ENCODE data around the gene HIPK2. TPM values are rescaled to one million over a fixed set of nuclear protein-coding genes. Genes with fewer than 3 reads are reported as not detected.
"Not testable (repeated sequence)": the region's sequence is repeated elsewhere in the genome, so short reads cannot be mapped to it uniquely, and the experiment has no call there.

Gene HIPK2
- total RNA-seq, 1 donor from 2014 or later: 61.5 TPM

DNA sequence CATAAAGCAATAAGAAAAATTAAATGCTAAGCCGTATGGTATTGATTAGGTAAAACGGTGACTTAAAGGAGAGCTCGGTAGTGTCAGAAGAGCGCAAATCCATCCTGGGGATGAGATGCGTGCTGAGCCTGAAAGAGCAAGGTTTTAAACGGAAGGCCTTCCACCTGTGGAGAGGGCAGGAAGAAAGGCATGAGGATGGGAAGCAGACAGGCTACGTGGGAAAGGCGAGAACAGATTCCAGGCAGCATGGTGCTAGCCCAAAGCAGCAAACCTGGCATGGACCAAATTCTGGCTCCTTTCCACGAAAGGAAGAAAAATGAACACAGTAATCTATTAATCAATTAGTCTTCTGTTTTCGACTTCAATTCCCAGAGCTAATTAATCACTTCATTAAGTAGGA lies 103.5 kb downstream of the HIPK2 start:
- no peak for DNase-seq (ENCODE audit: low read depth, low spot score)
- TF ChIP-seq CTCF (conservative IDR thresholded peaks at IDR 0.05): no peak
- peak overlapping the region; percentile 21 for H3K27ac Mint-ChIP-seq (ENCODE audit: unreplicated experiment)
- peaks cover 4% of the 10 kb centered on the region for H3K9me3 Mint-ChIP-seq
- no peaks in the 10 kb centered on the region for H3K27me3 Mint-ChIP-seq (ENCODE audit: low read depth)
- peaks cover 12% of the 10 kb centered on the region for H3K4me1 Mint-ChIP-seq
- H3K4me3 Mint-ChIP-seq: no peak overlapping the region
- peaks cover 12% of the 10 kb centered on the region for H3K36me3 Mint-ChIP-seq (ENCODE audit: low read depth)

DNA sequence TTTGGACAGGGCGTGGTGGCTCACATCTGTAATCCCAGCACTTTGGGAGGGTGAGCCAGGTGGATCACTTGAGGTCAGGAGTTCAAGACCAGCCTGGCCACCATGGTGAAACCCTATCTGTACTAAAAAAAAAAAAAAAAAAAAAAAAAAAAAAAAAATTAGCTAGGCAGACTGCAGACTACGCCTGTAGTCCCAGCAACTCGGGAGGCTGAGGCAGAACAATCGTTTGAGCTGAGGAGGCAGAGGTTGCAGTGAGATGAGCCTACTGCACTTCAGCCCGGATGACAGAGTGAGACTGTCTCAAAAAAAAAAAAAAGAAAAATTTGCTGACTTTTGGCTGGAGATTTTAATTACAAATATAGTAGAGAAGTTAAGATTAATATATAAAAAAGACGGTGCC lies 104.0 kb downstream of the HIPK2 start:
- no peak overlapping the region for H3K4me3 Mint-ChIP-seq
- H3K36me3 Mint-ChIP-seq (ENCODE audit: low read depth): peaks cover 6% of the 10 kb centered on the region
- H3K4me1 Mint-ChIP-seq: peaks cover 16% of the 10 kb centered on the region
- H3K27ac Mint-ChIP-seq (ENCODE audit: unreplicated experiment): no peak overlapping the region
- no peak for TF ChIP-seq CTCF (conservative IDR thresholded peaks at IDR 0.05)
- DNase-seq (ENCODE audit: low read depth, low spot score): no peak
- H3K9me3 Mint-ChIP-seq: peaks cover under 1% of the 10 kb centered on the region
- H3K27me3 Mint-ChIP-seq (ENCODE audit: low read depth): no peaks in the 10 kb centered on the region

DNA sequence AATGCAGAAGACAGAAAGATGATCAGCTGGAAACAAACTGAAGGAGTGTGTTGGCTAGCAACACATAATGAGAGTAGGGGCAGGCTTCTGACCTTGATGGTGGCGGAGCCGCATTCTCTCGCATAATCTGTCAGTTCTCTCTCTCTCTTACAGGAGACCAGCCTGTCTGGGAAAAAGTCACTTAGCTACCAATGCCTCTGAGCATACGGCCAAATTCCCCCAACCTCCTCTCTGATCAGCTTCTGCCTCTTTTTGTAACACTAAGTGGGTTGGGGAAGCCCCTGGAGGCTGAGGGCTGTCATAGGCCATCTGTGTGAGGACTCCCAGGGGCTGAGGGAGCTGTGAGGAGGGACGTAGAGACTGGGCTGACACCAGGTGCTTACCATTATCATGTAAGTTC lies 104.6 kb downstream of the HIPK2 start:
- TF ChIP-seq CTCF (conservative IDR thresholded peaks at IDR 0.05): no peak
- H3K4me1 Mint-ChIP-seq: peaks cover 18% of the 10 kb centered on the region
- no peaks in the 10 kb centered on the region for H3K9me3 Mint-ChIP-seq
- peak overlapping the region; percentile 82 for H3K27ac Mint-ChIP-seq (ENCODE audit: unreplicated experiment)
- no peaks in the 10 kb centered on the region for H3K27me3 Mint-ChIP-seq (ENCODE audit: low read depth)
- DNase-seq (ENCODE audit: low read depth, low spot score): no peak
- H3K4me3 Mint-ChIP-seq: no peak overlapping the region
- H3K36me3 Mint-ChIP-seq (ENCODE audit: low read depth): peaks cover 4% of the 10 kb centered on the region

DNA sequence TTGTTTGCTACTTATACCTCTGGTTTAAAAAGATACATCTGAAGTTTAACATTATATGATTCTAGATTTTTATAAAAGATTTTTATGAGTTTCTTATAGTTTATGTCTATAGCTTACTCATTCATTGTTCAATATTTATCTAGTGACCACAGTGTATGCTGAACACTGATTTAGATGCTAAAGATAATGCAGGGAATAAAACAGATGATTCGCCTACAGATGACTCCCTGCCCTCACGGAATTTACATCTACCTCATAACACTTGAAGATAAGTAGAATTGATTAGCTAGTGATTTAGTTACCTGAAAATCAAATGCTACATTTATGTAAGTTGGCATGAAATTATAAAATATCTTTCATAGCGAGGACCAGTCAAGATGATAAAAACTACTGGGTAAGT lies 105.8 kb downstream of the HIPK2 start:
- TF ChIP-seq CTCF (conservative IDR thresholded peaks at IDR 0.05): no peak

GRCh38 chr7:139670662-139671061 lies 107.1 kb downstream of the HIPK2 start:
- H3K36me3 Mint-ChIP-seq (ENCODE audit: low read depth); H3K27ac Mint-ChIP-seq (ENCODE audit: unreplicated experiment); H3K4me3 Mint-ChIP-seq; DNase-seq (ENCODE audit: low read depth, low spot score); H3K27me3 Mint-ChIP-seq (ENCODE audit: low read depth); H3K9me3 Mint-ChIP-seq: not testable (repeated sequence)
- peaks cover 27% of the 10 kb centered on the region for H3K4me1 Mint-ChIP-seq

More for the DNA sequence above, 105.8 kb downstream of the HIPK2 start:
- H3K9me3 Mint-ChIP-seq: no peaks in the 10 kb centered on the region
- no peak for DNase-seq (ENCODE audit: low read depth, low spot score)
- no peaks in the 10 kb centered on the region for H3K27me3 Mint-ChIP-seq (ENCODE audit: low read depth)
- H3K4me3 Mint-ChIP-seq: no peak overlapping the region
- peaks cover 4% of the 10 kb centered on the region for H3K36me3 Mint-ChIP-seq (ENCODE audit: low read depth)
- H3K27ac Mint-ChIP-seq (ENCODE audit: unreplicated experiment): no peak overlapping the region
- peaks cover 18% of the 10 kb centered on the region for H3K4me1 Mint-ChIP-seq

DNA sequence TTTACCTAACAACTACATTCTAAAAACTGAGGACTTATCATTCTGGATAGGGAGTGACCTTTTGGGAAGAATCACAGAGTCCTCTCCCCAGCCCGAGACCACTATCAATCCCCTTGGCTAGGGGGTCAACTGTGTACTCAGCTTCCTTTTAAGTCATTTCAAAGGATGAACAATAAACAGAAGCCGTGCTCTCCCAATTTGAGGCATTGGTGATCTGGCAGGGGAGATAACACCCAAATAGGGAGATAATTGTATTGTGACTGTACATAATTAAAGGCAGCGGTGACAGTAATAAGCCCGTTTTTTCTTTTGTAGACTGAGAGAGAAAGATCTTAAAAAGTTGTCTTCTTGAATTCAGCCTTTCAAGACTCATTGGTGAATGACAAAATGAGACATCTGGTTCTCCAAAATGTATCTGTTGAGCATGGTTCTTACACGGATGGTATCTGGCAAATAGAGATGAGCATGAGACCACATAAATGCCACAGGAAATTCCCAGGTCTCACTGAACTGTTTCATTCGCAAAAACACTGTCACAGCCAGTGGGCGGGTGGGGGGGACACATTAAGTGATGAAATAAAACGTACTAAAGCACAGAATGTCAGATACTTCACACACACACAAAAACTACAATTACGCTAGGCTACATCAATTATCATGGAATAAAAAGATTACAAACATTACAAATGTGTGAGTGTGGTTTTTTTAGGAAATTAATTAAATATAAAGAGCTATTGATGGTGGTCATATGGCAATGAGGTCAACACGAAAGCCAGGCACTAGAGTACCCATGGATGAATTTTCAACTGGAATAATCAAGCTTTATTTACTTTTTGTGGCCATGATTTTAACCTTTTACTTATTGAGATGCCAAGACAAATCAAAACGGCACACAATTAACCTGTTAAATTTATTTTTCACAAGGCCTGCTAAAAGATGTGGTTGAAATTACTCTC lies 108.4 kb downstream of the HIPK2 start:
- Mint-ChIP-seq H3K4me3 (no peak overlapping the region), H3K27me3 (ENCODE audit: low read depth) (no peaks in the 10 kb centered on the region), H3K9me3 (no peaks in the 10 kb centered on the region), H3K4me1 (peaks cover 36% of the 10 kb centered on the region), H3K36me3 (ENCODE audit: low read depth) (no peaks in the 10 kb centered on the region), H3K27ac (ENCODE audit: unreplicated experiment) (no peak overlapping the region)
- TF ChIP-seq CTCF (conservative IDR thresholded peaks at IDR 0.05): no peak
- no peak for DNase-seq (ENCODE audit: low read depth, low spot score)
